Measurements from ENCODE around the gene SEC24B.
A peak's percentile ranks its signal among the peaks of the same experiment; 100 is the strongest.
"Not testable (repeated sequence)": the region's sequence is repeated elsewhere in the genome, so short reads cannot be mapped to it uniquely, and the experiment has no call there.

The SEC24B gene

DNA sequence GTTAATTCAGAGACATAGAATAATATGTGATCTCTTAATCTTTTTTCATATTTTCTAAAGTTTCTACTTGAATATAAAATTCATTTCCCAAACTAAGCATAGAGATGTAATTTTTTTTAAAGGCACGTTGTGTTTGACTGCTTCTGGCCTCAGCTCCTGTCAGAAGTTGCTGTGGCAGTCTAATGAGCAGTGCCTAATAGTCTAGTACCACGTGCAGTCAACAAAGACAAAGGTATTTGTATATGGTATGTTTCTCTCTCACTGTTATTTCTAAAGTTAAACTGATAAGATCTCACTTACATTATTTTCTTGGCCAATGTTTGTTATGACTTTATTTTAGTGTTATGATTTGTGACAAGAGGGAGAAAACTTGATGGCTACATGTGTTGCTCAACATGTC, 77.8 kb downstream of the SEC24B start:
- no peak for DNase-seq

- not testable (repeated sequence) for DNase-seq
Observed at GRCh38 chr4:109513368-109513767, 79.8 kb downstream of the SEC24B start.

DNA sequence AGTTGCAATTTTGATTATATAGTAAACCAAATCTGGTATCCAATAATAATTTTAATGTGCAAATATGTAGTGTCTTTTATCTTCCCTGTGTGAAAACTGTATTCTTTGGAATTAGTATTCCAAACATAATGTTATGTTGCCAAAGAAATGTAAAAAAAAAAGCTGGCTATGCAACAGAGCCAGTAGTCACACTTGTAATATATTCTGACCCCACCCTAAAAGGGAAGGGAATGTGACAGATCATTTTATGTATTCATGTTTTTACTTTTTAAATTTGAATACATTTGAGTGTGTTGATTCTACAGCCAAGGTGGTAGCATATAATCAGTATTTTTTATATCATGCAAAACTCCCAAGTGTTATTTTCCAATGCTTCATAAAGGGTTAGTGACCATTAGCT, 98.6 kb downstream of the SEC24B start:
- no peak for DNase-seq

DNA sequence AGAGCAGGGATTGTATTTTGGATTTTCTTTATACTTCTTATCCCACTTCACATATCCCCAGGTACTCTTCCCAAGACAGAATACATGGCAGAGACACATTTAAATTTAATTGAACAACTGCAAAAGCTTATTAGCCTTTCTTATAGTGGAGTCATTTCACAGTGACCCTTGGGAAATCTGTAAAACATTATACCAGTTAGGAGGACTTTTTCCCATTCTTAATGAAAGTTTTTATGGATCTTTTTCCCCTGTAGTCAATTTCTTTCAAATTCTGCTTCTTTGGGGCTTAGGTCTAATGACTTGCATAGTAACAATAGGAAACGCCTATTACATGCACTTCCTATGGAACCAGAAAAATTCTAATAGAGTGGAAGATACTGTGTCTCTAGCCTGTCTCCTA, 111.8 kb downstream of the SEC24B start:
- DNase-seq = no peak

DNA sequence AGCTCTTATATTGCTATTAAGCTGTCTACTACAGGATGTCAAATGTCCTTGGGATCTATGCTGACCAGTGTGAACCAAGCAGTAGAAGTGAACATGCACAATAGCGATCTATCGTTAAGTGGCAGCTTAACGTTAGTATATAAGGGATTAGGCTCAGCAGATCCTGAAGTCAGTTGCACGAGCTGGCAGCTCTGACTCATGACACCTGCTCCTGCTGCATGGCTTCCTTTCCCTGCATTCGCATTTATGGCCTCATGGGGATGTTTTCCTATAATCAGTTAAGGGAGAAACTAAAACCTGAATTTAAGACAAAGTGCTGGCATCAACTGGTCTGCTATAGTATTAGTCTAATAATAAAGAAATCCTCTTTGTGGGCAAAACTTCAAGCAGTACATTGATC, 113.8 kb downstream of the SEC24B start:
- peak; percentile 12 for DNase-seq

DNA sequence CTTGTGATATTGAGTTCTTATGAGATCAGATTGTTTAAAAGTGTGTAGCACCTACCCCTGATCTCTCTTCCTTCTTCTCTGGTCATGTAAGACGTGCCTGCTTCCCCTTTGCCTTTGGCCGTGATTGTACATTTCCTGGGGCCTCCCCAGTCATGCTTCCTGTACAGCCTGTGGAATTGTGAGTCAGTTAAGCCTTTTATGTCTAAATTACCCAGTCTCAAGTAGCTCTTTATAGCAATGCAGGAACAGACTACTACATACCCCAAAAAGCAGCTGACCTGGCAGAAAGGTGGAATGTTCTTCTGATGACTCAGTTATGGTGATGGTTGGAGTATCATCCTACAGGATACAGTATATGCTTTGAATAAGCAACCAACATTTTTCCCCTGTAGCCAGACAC, 115.0 kb downstream of the SEC24B start:
- no peak for DNase-seq

DNA sequence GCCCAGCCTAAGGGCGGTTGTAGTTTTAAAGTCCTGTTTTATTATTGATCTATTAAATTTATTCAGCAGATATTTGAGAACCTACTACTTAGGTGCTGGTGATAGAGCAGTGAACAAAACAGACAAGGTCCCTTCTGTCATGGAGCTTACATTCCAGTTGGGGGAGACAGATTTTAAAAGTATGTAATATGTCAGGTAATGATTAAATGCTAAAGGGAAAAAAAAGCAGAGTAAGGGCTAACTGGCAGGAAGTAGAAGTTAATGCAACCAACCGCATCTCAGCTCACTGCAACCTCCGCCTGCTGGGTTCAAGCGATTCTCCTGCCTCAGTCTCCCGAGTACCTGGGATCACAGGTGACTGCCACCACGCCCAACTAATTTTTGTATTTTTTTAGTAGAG, 118.6 kb downstream of the SEC24B start:
- no peak for DNase-seq

DNA sequence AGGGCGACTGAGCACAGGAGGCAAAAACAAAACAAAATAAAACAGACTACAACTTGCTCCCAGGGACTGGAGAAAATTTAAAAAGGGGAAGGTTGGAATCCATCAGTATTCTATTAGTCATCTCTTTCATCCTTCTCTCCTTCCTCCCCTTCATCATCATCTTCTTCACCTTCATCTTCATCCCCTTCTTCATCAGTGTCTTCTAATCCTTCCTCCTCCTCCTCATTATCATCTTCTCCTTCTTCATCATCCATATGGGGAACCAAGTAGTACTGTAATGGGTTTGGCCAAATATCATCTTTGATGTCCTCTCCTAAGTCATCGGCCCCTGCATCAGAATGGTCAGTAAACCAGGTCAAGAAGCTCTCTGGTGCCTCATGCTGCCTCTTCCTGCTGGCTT, 119.5 kb downstream of the SEC24B start:
- no peak for DNase-seq

DNA sequence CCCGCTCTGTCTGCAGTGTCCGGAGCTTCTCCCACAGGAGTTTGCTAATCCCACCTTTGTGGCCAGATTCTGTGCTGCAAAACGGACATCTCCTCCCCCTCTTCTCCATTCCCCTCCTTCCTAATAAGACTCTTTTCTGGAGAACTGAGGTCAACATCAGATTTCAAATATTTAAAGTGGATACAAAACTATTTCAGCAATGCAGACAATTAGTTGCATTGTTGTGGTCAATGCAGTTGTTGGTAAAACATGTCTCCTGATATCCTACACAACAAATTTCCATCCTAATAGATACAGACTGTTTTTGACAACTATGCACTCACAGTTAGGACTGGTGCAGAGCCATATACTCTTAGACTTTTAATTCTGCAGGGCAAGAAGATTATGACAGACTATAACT, 121.4 kb downstream of the SEC24B start:
- no peak for DNase-seq

DNA sequence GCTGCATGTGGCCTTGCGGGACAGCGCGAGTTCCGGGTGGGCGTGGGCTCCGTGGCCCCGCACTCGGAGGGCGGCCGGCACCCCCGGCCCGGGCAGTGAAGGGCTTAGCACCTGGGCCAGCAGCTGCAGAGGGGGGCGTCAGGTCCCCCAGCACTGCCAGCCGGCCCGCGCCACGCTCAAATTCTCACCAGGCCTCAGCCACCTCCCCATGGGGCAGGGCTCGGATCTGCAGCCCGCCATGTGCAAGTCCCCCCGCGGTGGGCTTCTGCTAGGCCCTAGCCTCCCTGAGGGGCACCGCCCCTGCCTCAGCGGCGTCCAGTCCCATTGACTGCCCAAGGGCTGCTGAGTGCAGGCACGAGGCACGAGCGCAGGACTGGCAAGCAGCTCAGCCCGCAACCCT, 123.8 kb downstream of the SEC24B start:
- no peak for DNase-seq

GRCh38 chr4:109558095-109558494, 124.5 kb downstream of the SEC24B start:
- DNase-seq = peak; percentile 4

- DNase-seq = peak; percentile 65
Observed at GRCh38 chr4:109559625-109559982, 126.0 kb downstream of the SEC24B start.

DNA sequence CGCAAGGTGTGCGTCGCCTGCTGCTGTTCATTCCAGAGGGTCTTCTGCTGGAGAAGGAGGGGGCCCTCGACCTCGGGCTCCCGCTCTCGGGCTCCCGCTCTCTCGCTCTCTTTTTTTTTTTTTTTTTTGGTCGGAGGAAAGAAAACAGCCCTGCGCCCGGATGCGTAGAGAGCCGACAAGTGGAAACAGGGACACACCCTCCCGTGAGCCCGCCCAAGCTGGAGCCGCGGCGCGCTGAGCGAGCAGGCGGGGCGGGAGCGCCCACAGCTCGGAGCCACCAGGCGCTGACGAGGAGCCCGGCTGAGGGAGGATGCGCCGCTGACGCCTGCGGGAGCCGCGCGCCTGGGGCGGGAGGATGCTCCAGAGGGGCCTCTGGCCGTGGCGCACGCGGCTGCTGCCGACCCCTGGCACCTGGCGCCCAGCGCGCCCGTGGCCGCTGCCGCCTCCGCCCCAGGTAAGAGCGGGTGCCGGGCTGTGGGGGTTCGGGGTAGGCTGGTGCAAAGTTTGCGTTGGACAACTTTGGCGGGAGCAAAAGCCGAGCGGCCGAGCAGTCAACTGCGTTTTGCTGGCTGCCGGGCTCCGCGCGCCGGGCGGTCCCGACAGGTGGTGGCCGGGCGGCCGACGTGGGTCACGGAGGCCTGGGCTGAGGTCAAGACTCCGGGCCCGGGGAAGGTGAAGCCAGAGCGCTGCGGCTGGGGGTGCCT, 126.5 kb downstream of the SEC24B start, which contains the start of gene MCUB:
MCUB (plus strand) TSS at position 264 of the 704 bp plus-strand sequence; CDS start at position 356, 92 bp downstream.
- DNase-seq = peak; percentile 92

- DNase-seq = peak; percentile 57
Observed at GRCh38 chr4:109560687-109561461, 127.3 kb downstream of the SEC24B start.

GRCh38 chr4:109562457-109563239, 129.0 kb downstream of the SEC24B start:
- no peak for DNase-seq

GRCh38 chr4:109571494-109571893, 137.9 kb downstream of the SEC24B start:
- no peak for DNase-seq

- DNase-seq = no peak
Observed at GRCh38 chr4:109572154-109572553, 138.5 kb downstream of the SEC24B start.

DNA sequence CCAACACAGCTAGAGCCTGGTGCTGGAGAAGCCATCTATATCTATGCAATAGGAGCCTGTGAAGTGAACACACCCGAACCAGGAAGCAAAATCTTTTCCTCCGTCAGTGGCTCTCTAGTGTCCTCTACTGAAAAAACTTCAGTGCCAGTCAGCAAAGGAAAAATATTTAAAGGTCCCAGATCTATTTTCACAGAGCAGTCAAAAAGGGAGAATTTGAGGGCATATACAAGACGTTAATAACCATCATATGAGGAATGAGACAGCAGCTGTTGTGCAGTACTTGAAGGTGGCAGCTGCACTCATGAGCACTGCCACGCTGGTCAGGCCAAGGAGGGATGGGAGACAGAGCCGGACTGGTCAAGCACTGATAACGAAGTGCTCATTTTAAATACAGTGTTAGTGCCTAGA, 140.8 kb downstream of the SEC24B start:
- peak; percentile 59 for DNase-seq

- DNase-seq = no peak
Observed at GRCh38 chr4:109574931-109575804, 141.6 kb downstream of the SEC24B start.

DNA sequence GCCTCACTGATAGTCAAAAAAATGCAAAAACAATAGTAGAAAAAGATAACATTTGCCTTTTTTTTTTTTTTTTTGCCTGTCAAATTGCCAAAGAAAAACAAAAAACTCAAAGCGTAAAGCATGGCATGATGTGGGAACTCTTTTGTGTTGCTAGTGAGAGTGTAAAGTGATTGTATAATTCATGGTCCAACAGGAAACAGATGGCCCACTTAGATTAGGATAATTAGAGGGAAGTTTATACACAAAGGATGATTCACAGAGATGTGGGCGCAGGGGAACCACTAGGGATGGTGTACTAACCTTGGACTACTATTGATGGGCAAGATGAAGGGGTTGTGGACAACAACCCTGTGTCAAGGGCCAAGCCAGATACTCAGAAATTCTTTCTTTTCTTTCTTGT, 142.8 kb downstream of the SEC24B start:
- DNase-seq = peak; percentile 27

GRCh38 chr4:109578846-109579245, 145.2 kb downstream of the SEC24B start:
- DNase-seq = no peak

- not testable (repeated sequence) for DNase-seq
Observed at GRCh38 chr4:109579997-109580396, 146.4 kb downstream of the SEC24B start.

DNA sequence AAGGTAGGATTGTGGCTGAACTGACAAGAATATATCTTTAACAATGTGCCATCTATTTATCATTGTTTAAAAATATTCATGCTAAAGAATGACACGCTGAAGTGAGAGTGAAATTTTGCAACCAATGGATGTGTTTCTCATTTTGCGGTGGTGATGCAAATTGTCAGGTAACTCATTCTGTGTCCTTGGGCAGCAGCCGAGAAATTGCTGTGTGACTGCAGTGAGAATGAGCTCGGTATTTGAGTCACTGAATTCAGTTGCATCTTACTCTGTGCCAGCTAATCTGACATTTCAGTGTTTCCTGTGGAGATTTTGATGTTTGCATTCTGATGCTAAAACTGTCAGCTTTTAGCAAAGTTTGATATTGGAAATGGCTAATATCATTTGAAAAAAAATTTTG, 154.6 kb downstream of the SEC24B start:
- DNase-seq = no peak
